LoVo (cell line): ENCODE results near the gene ACVRL1.

Experiments
- DNase-seq: peaks from one replicate; pipeline ENCODE4 v3.0.0-alpha.2; 2016; ENCODE audit warnings: low spot score

ACVRL1 gene

GRCh38 chr12:51944608-51945233 is 37.4 kb downstream of the ACVRL1 start:
- DNase-seq = no peak

GRCh38 chr12:51947246-51947996 is 40.1 kb downstream of the ACVRL1 start:
- no peak for DNase-seq

- DNase-seq = no peak
These were observed 40.8 kb downstream of the ACVRL1 start for GRCh38 chr12:51948066-51948465.

GRCh38 chr12:51949342-51950030 is 42.2 kb downstream of the ACVRL1 start:
- no peak for DNase-seq

DNA sequence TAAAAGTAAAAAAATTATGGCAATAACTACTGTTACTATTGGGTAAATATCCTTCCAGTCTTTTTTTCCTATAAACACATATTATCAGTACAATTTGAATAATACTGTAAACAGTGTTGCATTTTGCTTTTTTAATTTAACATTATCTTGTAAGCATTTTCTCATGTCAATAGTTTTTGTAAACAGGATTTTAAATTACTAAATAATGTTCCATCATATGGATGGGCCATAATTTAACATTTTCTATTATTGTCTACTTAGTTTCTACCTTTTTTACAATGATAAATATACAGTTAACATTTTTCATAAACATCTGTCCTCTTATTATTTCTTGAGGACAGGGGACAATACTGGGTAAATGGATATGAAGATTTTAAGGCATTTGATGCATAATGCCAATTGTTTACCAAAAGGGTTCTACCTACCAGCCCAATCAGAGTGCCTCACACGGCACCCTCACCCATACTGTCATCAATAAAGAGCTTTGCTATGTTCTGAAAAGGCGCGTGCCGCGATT is 43.4 kb downstream of the ACVRL1 start:
- DNase-seq = no peak

DNA sequence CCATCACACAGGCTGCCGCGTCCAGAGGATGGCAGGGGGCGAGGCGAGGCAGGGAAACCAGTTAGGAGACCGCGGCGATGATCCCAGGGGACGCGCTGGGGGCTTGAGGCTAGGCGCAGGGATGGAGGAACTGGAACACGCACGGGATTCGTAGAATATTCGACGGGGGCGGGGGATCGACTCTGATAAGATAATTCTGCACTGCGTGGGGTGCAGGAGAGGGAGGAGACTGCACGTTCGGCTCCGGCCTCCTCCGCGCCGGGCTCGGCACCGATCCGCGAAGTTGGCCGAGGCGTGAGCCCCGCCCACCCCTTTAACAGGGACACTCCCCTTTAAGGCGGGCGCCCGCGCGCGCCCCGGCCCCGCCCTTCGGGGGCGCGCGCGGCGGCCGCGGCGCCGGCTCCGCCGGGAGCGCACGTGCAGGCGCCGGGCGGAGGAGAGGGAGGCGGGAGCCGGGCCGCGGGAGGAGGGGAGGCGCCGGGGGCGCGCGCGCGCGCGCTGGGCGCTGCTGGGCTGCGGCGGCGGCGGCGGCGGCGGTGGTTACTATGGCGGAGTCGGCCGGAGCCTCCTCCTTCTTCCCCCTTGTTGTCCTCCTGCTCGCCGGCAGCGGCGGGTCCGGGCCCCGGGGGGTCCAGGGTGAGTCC is 44.0 kb downstream of the ACVRL1 start, which contains the start of gene ACVR1B:
Gene ACVR1B (plus strand): TSS at position 501 of the 644 bp plus-strand sequence. CDS start 45 bp downstream, at position 546.
- peak; percentile 97 for DNase-seq

DNA sequence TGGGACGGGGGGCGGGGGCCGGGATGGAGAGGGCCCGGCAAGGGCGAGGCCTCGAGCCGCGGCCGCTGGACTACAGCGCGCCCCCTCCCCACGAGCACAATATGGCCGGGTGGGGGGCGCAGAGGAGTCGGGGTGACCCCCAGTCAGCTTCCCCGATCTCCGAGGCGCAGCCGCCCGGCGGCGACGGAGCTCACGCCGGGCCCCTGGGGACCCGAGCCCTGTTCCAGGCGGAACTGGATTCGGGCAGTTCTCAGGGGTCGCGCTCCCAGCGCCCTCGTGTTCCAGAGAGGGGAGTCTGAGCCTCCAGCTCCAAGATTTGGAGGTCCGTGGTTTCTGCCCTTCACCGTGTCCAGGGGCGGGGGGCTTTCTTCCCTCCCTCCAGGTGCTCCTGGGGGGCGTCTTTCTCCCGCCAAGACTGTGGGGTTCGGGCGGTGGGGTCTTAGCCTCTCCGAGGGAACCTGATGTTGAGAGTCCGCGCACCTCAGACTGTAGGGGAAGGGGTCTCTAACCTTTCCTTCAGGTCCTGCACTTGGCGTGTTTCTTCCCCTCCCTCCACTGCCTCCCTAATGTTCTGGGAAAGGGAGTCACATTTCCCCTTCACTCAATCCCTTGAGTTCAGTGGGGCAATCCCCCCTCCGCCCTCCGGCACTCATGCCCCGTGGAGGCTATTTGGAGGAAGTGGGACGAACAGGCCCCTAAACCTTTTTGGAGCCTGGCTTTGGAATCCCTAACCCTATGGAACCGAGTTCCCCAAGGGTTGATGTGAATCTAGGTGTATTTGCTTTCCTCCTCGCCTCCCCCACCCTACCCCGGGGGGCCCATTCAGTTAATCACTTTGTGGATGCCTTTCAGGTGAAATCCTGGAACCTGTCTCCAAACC is 44.8 kb downstream of the ACVRL1 start:
- no peak for DNase-seq

- DNase-seq = no peak
These were observed 45.8 kb downstream of the ACVRL1 start for GRCh38 chr12:51953089-51953488.

DNA sequence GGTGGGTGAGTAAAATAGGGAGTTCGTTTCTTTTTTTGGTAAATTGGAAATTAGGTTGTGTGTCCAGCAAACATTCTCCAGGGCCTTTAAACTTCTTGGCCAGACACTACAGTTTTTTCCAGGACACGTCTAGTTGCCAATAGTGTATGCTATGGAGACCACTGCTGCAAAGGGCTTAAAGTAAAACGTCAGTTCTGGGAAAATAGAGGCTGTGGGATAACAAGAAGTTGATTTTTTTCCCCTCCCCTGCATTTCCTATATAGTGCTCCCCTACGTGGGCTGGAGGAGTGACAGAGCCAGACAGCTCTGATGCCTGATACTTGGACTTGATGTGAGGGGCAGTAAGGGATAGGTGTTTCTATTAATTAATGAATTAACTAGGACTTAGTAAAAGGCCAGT is 46.6 kb downstream of the ACVRL1 start:
- no peak for DNase-seq

DNA sequence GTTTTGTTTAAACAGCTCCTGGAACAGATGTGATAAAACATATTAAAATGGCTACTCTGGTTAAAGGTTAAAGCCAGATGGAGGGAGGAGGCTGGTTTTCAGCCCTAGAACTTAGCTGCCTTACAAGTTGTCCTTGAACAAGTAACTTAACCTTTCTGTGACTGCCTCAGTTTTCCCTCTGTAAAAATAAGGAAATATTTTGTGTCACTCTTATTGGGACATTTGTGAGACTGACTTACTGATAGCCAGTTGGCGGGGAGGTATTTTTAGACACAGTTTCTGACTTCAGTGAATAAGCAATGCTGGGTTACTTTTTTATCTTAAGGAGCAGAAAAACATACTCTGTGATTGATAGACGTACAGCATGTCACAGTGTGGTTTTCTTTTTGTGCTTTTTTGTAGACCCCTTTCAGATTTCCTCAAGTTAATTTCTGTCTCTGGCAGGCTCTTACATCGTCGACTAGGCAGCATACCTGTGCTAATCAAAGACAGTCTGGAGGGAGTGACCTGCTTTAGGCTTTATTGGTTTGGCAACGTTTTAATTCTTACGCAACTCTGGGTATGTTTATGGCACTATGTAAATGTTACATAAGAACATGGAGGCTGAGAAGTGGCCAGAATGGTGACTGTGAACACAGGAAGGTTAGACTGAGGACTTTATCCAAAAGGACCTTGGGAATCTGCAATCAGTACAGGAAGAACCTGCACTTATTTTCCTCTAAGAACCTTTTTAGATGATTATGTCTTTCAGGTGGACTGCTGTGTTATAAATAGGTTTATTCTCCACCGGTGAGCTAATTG is 47.5 kb downstream of the ACVRL1 start:
- DNase-seq = peak; percentile 89

DNA sequence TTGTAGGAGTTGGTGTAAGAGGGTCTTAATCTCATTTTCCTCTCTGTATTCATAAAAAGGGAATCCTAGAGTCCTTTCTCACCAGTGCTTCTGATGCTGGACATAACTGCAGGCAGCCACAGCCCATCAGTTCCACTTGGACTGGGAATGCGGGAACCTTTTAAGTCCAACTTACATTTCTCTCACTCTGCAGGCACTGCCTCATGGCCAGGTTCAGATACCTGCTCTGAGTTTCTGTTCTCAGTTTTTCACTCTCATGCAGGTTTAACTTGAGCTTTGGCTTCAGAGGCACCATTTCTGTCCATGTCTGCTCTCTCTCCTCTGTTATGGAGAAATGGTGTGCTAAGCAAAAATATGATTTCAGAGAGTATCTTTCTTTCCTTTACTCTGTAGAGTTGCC is 48.4 kb downstream of the ACVRL1 start:
- DNase-seq = no peak

DNA sequence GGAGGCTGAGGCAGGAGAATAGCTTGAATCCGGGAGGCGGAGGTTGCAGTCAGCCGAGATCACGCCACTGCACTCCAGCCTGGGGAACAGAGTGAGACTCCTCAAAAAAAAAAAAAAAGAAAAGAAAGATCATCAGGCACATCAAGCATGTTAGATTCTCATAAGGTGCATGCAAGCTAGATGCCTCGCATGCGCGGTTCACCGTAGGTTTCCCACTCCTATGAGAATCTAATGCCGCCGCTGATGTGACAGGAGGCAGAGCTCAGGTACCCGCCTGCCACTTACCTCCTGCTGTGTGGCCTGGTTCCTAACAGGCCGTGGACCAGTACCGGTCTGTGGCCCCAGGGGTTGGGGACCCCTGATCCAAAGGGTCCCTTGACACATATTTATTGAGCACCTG is 51.2 kb downstream of the ACVRL1 start:
- no peak for DNase-seq

DNA sequence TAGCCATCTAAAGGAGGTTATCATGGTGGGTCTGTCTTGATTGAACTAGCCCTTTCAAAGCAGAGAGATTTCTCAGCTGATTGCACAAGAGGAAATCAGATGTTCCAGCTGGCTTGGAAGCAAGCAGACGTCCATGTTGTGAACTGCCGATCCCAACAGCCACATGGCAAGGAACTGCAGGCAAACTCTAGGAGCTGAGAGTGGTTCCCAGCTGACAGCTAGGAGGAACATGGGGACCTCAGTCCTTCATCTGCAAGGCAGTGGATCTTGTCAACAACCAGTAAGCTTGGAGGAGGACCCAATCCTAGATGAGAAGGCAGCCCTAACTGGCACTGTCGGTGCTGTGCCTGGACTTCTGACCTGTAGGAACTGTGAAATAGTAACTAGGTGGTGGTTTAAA is 51.9 kb downstream of the ACVRL1 start:
- no peak for DNase-seq

DNA sequence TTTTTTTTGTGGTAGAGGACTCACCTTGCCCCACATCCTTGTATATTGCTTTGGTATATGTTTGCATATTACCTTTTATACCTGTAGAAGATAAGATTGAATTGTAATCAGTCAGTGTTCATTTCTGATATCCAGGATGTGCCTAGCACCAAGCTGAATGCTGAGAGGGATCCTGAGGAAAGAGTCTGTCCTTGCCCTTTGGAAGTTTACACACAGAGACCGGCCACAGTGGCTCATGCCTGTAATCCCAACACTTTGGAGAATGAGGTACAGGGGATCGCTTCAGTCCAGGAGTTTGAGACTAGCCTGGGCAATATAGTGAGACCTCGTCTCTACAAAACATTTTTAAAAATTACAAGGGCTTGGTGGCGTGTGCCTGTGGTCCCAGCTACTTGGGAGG is 52.6 kb downstream of the ACVRL1 start:
- DNase-seq = no peak

- DNase-seq = no peak
These were observed 53.2 kb downstream of the ACVRL1 start for GRCh38 chr12:51960488-51960887.

GRCh38 chr12:51960890-51961289 is 53.6 kb downstream of the ACVRL1 start:
- no peak for DNase-seq

GRCh38 chr12:51961834-51962233 is 54.5 kb downstream of the ACVRL1 start:
- DNase-seq = peak; percentile 93

GRCh38 chr12:51962737-51963136 is 55.4 kb downstream of the ACVRL1 start:
- no peak for DNase-seq

DNA sequence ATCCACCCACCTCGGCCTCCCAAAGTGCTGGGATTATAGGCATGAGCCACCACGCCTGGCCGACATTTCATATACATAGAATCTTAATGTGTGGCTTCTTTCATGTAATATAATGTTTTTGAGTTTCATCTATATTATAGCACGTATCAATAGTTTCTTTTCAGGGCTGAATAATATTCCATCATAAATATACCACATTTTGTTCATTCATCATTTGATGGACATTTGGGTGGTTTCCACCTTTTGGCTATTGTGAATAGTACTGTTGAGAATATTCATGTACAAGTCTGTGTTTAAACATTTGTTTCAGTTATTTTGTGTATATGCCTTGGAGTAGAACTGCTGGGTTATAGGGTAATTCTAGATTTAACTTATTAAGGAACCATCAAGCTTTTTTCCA is 56.2 kb downstream of the ACVRL1 start:
- no peak for DNase-seq

DNA sequence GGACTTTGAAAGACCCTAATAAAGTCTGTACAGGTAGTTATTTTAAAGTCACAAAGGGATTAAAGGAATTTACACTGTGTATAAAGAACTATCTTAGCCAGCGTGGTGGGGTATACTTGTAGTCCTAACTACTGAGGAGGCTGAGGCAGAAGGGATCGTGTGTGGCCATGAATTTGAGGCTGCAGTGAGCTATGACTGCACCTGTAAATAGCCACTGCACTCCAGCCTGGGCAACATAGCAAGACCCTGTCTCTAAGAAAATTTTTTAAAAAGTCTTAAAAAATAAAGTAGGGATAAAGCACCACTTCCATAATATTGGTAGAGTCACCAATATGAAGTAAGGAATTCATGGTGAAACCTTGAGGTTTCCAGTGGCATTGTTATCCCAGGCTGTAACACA is 62.3 kb downstream of the ACVRL1 start:
- DNase-seq = no peak
